Transverse colon (tissue), 4 donors: ENCODE data around the gene TCF7L2. TPM values are rescaled to one million over a fixed set of nuclear protein-coding genes. Genes with fewer than 3 reads are reported as not detected.

Experiments
- DNase-seq: peaks from one replicate; pipeline ENCODE4 v3.0.0-alpha.2; 2019
- H3K27ac ChIP-seq, 4 donors: fragments of 200-600 bp; sonication (generic); 2 replicates each; pipeline ENCODE4 v1.5.1; 2016 to 2018; ENCODE audit warnings: inconsistent platforms in 4 of 4
- H3K27me3 ChIP-seq: fragments of 200-600 bp; sonication (generic); 2 replicates; pipeline ENCODE4 v1.5.1; 2017; ENCODE audit warnings: inconsistent platforms
- H3K36me3 ChIP-seq, 4 donors: fragments of 200-600 bp; sonication (generic); 2 replicates each; pipeline ENCODE4 v1.5.1; 2017 to 2019; ENCODE audit warnings: inconsistent platforms in 4 of 4
- H3K4me1 ChIP-seq, 4 donors: fragments of 200-600 bp; sonication (generic); 2 replicates each; pipeline ENCODE4 v1.5.1; 2017 to 2020; ENCODE audit warnings: inconsistent platforms in 4 of 4
- H3K4me3 ChIP-seq, 4 donors: fragments of 200-600 bp; sonication (generic); 1 replicate in 1 of 4; 2 replicates in 3 of 4; pipeline versions ENCODE4 v1.5.1 to v1.6.1; 2017 to 2019; ENCODE audit warnings: inconsistent platforms in 4 of 4
- H3K9me3 ChIP-seq, 2 donors: fragments of 200-600 bp; sonication (generic); 2 replicates each; pipeline ENCODE4 v1.5.1; 2017 to 2019; ENCODE audit warnings: inconsistent platforms in 2 of 2
- EP300 ChIP-seq: sonication (generic); formaldehyde crosslinking; IDR thresholded peaks from one replicate; pipeline ENCODE4 v1.6.1; 2017; ENCODE audit warnings: antibody characterized with exemption, low read depth
- POLR2A ChIP-seq: fragments of 450-650 bp; IDR thresholded peaks from one replicate; pipeline ENCODE4 v1.6.1; 2016; ENCODE audit warnings: antibody characterized with exemption, mild to moderate bottlenecking, moderate library complexity
- POLR2AphosphoS5 ChIP-seq, 3 donors: sonication (generic); formaldehyde crosslinking; IDR thresholded peaks; one replicate each; pipeline ENCODE4 v1.6.1; 2016; ENCODE audit warnings: antibody characterized with exemption in 3 of 3
- WGBS, 2 donors: methylation state at CpG; one replicate each; pipeline ENCODE4 v1.1.5; 2018; ENCODE audit warnings: low coverage in 1 of 2; 5-methylcytosine and 5-hydroxymethylcytosine counted together
- in situ Hi-C, 4 donors: fragments of 200-750 bp; cut with MboI; loops; one replicate each; pipeline versions ENCODE4 v1.15.0 to v1.15.1; 2017; ENCODE audit warnings: low sequenced_read_pairs in 3 of 4, low pct_ligation_motif_present in 1 of 4, low pct_unique_long_range_greater_than_20kb in 1 of 4
- intact Hi-C: fragments of 100-400 bp; cut with DNase I; formaldehyde crosslinking; loops from one replicate; pipeline ENCODE4 v1.15.1; 2023; ENCODE audit warnings: low total_unique reads
- total RNA-seq, 4 donors: library from RNA; depleted of rRNA; stranded (reverse); fragments of >200 nt; gene quantifications; one replicate each; pipeline ENCODE4 v1.1.0, GENCODE V29; 2016
- TF ChIP-seq, protein P1 (sequence below), 5 experiments: fragments of 200-600 bp in 3 of 5; fragments of 450-650 bp in 2 of 5; sonication (generic) in 3 of 5; IDR thresholded peaks; 1 replicate in 2 of 5; 2 replicates in 3 of 5; pipeline ENCODE4 v1.5.1; 2016 to 2017; ENCODE audit warnings: antibody characterized with exemption in 5 of 5, inconsistent platforms in 3 of 5, mild to moderate bottlenecking in 2 of 5, moderate library complexity in 1 of 5

The TCF7L2 gene
- total RNA-seq, 4 donors from 2014 or later: 84.6 to 249 (median 137) TPM

GRCh38 chr10:112951359-112952281 is 1.6 kb downstream of the TCF7L2 start:
- Histone ChIP-seq H3K4me1 (peaks cover 4 to 57% (median 44%) of the 10 kb centered on the region in 4 donors), H3K27ac (peak overlapping the region; percentile 95 to 98 (median 96)), H3K4me3 (peak overlapping the region; percentile 61 to 88 (median 78)), H3K27me3 (no peaks in the 10 kb centered on the region), H3K36me3 (no peaks in the 10 kb centered on the region), H3K9me3 (no peaks in the 10 kb centered on the region)
- 0% methylated on average over 44 of the region's 65 CpGs; no CpG with 5 or more reads in 1 of the 2 donors for WGBS, 2 donors
- in situ Hi-C loops: loop anchor here in 2 of 4 donors (25.0 kb wide), 2 partner anchors 136 to 436 kb away; no protein-coding TSS in a partner anchor
- intact Hi-C loops: loop anchor here (5.0 to 10.0 kb wide), 2 partner anchors 113 to 176 kb away; no protein-coding TSS in a partner anchor
- peak; percentile 67 for DNase-seq
- peak; percentile 19 to 69 (median 61) for TF ChIP-seq POLR2AphosphoS5 (IDR thresholded peaks at IDR 0.05)
- peak; percentile 55 for TF ChIP-seq POLR2A
- TF ChIP-seq, protein P1, sequence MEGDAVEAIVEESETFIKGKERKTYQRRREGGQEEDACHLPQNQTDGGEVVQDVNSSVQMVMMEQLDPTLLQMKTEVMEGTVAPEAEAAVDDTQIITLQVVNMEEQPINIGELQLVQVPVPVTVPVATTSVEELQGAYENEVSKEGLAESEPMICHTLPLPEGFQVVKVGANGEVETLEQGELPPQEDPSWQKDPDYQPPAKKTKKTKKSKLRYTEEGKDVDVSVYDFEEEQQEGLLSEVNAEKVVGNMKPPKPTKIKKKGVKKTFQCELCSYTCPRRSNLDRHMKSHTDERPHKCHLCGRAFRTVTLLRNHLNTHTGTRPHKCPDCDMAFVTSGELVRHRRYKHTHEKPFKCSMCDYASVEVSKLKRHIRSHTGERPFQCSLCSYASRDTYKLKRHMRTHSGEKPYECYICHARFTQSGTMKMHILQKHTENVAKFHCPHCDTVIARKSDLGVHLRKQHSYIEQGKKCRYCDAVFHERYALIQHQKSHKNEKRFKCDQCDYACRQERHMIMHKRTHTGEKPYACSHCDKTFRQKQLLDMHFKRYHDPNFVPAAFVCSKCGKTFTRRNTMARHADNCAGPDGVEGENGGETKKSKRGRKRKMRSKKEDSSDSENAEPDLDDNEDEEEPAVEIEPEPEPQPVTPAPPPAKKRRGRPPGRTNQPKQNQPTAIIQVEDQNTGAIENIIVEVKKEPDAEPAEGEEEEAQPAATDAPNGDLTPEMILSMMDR (IDR thresholded peaks at IDR 0.05): no peak
- no peak for TF ChIP-seq EP300

- peak overlapping the region; percentile 95 to 98 (median 96) for H3K27ac ChIP-seq
- WGBS, 2 donors: 4 to 31% methylated on average over 6 to 47 of the region's 59 CpGs
- intact Hi-C loops: loop anchor here (5.0 to 10.0 kb wide), 2 partner anchors 112 to 175 kb away; no protein-coding TSS in a partner anchor
- H3K4me1 ChIP-seq: peaks cover 9 to 62% (median 48%) of the 10 kb centered on the region in 4 donors
- H3K4me3 ChIP-seq: peak overlapping the region; percentile 61 to 88 (median 78)
- DNase-seq: peak; percentile 25
- H3K36me3 ChIP-seq: no peaks in the 10 kb centered on the region
- TF ChIP-seq POLR2A: no peak
- no peaks in the 10 kb centered on the region for H3K9me3 ChIP-seq
- H3K27me3 ChIP-seq: no peaks in the 10 kb centered on the region
- in situ Hi-C loops: loop anchor here in 2 of 4 donors (25.0 kb wide), 2 partner anchors 135 to 435 kb away; no protein-coding TSS in a partner anchor
Measured at GRCh38 chr10:112952282-112953173, 2.5 kb downstream of the TCF7L2 start.

DNA sequence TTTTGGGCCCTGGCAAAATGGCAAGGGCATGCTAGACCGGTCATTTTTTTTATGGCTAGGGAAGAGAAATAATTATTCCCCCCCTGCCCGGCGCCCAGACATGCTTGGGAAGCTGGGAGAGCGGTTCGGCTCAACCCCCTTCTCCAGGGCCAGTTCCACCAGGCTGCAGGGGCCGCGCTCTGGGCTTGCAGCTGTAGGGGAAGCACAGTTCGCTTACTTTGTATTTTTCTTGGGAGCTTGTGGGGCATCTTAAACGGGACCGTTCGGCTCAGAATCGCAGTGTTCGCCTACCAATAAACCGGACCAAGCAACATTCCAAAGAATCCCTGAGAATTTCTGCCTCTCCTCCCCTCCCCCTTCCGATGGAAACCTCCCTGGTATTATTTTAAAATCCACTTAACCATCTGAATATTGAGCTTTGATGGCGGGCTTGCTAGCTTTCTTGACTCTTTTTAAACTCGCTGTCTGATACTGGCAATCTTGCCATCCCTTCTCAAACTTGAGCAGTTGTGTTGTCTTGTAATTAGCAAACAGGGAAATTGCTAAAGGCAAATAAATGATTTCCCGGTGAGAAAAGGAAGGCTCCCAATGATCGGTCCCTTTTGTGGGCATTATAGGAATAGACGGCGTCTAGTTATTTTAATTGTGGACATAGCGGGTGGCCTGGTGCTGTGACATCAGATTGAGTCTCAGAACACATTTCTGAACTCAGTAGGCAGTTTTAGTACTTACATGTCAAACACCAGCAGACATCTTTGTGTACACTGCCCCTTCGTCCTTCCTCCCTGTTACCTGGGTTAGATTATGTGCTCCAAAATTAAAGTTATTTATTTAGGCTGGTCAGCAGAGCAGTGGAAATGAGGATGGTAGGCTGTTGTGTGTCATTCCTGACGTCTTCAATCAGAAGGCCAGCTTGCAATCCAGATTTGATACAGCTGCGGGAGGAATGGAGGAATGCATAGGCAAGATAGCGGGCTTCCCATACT is 3.4 kb downstream of the TCF7L2 start:
- H3K4me3 ChIP-seq: peak overlapping the region; percentile 61 to 88 (median 78)
- H3K4me1 ChIP-seq: peaks cover 16 to 64% (median 52%) of the 10 kb centered on the region in 4 donors
- 24 to 29% methylated on average over 9 to 26 of the region's 26 CpGs for WGBS, 2 donors
- intact Hi-C loops (loop anchor here (5.0 to 10.0 kb wide), 2 partner anchors 111 to 174 kb away; no protein-coding TSS in a partner anchor), in situ Hi-C loops (loop anchor here in 2 of 4 donors (25.0 kb wide), 2 partner anchors 134 to 434 kb away; no protein-coding TSS in a partner anchor)
- H3K27me3 ChIP-seq: no peaks in the 10 kb centered on the region
- no peaks in the 10 kb centered on the region for H3K36me3 ChIP-seq
- no peak for TF ChIP-seq EP300
- TF ChIP-seq POLR2AphosphoS5 (IDR thresholded peaks at IDR 0.05): no peak
- TF ChIP-seq POLR2A: no peak
- TF ChIP-seq, protein P1 (IDR thresholded peaks at IDR 0.05): no peak
- no peaks in the 10 kb centered on the region for H3K9me3 ChIP-seq
- peak overlapping the region; percentile 95 to 98 (median 96) for H3K27ac ChIP-seq
- DNase-seq: peak; percentile 52
